HUES64 (cell line): ENCODE measurements around the gene KMT2C.
"Not testable (repeated sequence)": the region's sequence is repeated elsewhere in the genome, so short reads cannot be mapped to it uniquely, and the experiment has no call there.

Experiments
- H3K27ac ChIP-seq: 2 replicates; pipeline ENCODE4 v1.7.0; 2013; ENCODE audit warnings: low read depth, low read length, inconsistent platforms
- H3K27me3 ChIP-seq: 2 replicates; pipeline ENCODE4 v1.6.1; 2013; ENCODE audit warnings: mild to moderate bottlenecking, low read length; ENCODE audit not compliant: insufficient read depth
- H3K36me3 ChIP-seq: 2 replicates; pipeline ENCODE4 v1.6.1; 2013; ENCODE audit warnings: mild to moderate bottlenecking, low read length; ENCODE audit not compliant: insufficient read depth
- H3K4me1 ChIP-seq: 2 replicates; pipeline ENCODE4 v1.6.1; 2013; ENCODE audit warnings: mild to moderate bottlenecking, low read length, moderate library complexity; ENCODE audit not compliant: insufficient read depth
- H3K4me3 ChIP-seq: 2 replicates; pipeline ENCODE4 v1.5.1; 2013; ENCODE audit warnings: mild to moderate bottlenecking, low read length, moderate library complexity
- H3K9ac ChIP-seq: 2 replicates; pipeline ENCODE4 v1.6.1; 2013; ENCODE audit warnings: mild to moderate bottlenecking, low read depth, low read length
- H3K9me3 ChIP-seq: 2 replicates; pipeline ENCODE4 v1.6.1; 2013; ENCODE audit warnings: low read depth, low read length; ENCODE audit not compliant: insufficient read depth
- WGBS: fragments of 150-250, 120-280 bp; methylation state at CpG from one replicate; pipeline ENCODE4 v1.1.7; 2013; ENCODE audit warnings: missing lambda C conversion rate; 5-methylcytosine and 5-hydroxymethylcytosine counted together

The KMT2C gene

DNA sequence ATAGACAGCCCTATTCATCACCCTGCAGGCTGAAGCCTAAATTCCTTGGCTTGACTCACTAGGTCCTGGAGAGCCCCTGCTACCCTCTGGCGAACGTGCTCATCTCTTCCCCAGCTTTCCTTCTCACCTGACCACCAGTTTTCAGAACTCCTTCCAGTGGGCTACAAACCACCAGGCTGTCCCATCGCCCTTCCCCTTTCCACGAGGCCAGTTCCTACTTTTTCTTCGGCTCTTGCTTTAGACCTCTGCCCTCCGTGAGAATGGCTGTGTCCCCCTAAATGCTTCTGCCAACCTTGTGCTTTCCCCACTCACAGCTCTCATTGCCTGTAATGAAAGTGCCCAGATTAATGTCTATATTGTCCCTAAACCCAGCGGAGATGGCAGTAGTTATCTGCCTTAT, 5.4 kb upstream of the KMT2C start:
- WGBS, result 88% methylated on average over 7 of the region's 7 CpGs
- not testable (repeated sequence) for H3K27ac ChIP-seq, H3K27me3 ChIP-seq, H3K4me3 ChIP-seq, H3K9ac ChIP-seq, H3K36me3 ChIP-seq, H3K9me3 ChIP-seq, H3K4me1 ChIP-seq

DNA sequence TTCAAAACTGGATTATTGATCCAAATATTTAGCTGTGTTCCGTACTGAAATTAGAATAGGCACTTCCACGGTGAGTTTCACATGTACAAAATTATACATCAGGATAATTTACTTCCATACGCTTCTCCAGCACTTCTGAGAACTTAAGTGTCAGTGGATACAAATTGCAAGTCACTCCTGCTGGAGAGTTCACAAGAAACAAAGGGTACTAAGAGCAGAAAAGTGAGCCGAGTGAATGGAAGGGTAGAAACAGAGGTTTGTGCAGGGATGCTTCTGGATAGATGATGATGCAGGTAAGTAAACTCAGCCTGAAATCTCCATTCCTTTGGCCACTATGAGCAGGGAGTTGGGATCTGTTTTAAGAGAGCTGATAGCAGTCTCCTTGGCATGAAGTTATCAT, 2.2 kb upstream of the KMT2C start:
- H3K9me3 ChIP-seq, H3K36me3 ChIP-seq, H3K27ac ChIP-seq, H3K9ac ChIP-seq, H3K4me3 ChIP-seq, H3K27me3 ChIP-seq: not testable (repeated sequence)
- peaks cover 11% of the 10 kb centered on the region for H3K4me1 ChIP-seq
- WGBS, result 81% methylated on average over 4 of the region's 4 CpGs

DNA sequence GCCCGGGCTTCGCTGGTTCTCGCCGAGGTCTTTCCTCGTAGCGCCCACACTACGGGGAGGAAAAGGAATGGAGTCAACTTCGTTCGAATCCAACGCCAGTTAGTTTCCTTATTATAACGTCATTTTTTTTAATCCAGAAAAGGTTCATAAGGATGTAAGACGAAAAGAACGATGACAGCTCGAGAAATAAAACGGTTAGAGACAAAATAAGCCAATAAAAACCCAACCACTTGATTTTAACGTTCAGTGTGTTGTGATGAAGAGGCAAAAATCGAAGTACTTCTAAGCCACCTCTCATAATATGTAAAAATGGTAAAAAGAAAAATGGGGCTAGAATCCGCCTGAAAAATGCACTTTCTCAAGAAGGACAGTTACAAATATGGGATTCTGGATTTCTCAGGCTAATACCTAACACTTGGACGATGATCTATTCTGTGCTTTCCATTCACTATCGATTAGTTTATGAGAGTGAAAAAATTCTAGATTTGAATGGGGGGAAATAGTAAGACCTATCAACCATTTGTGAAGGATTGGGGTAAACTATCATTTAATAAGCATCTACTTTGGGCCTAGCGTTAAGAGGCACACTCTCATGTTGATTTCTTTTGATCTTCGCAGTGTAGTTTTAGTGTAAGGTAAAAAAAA, 1.2 kb upstream of the KMT2C start:
- WGBS, result 22% methylated on average over 13 of the region's 22 CpGs
- Histone ChIP-seq H3K9ac (peak overlapping the region; percentile 51), H3K4me1 (peaks cover 14% of the 10 kb centered on the region), H3K4me3 (peak overlapping the region; percentile 63)
- not testable (repeated sequence) for H3K36me3 ChIP-seq, H3K9me3 ChIP-seq, H3K27me3 ChIP-seq, H3K27ac ChIP-seq

DNA sequence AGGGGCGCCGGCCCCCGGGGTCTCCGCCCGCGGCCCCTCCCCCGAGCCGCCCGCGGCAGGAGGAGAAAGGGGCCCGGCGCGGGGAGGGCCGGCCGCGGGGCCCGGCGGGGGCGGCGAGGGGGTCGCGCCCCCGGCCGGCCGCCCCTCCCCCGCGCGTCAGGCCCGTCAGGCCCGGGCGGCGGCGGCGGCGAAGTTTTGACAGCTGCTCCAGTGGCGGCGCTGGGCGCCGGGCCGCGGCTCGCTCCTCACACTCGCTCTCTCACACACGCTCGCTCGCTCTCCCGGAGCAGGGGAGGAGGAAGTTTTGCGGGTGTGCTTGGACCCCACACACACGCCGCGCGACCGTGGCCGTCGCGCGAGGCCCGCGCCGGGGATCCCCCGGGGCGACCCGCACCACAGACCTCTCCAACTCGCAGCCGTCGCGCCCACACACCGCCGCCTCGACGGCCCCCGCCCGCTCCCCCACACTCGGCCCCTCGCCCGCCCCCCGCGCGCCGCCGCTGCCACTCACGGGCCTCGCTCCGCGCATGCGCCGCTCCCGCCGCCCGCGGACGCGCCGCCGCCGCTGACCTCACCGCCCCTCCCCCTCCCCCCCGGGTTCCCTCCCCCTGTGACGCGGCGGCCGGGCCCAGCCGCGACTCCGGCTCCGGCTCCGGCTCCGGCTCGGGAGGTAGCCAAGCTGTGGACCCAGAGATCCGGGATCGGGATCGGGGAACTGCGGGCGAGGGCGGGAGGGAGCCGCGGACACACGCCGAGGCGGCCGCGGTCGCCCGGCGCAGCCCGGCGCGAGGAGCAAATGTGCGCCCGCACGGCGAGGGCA, 518 bp upstream of the KMT2C start:
- peaks cover 21% of the 10 kb centered on the region for H3K4me1 ChIP-seq
- peak overlapping the region; percentile 91; the same call in 1 of the 2 replicates for H3K27ac ChIP-seq
- no peaks in the 10 kb centered on the region for H3K36me3 ChIP-seq
- H3K9me3 ChIP-seq, result no peaks in the 10 kb centered on the region
- WGBS, result under 1% methylated on average over 123 of the region's 132 CpGs
- peaks cover 9% of the 10 kb centered on the region; the same call in 1 of the 2 replicates for H3K27me3 ChIP-seq
- peak overlapping the region; percentile 71 for H3K4me3 ChIP-seq
- peak overlapping the region; percentile 60 for H3K9ac ChIP-seq

DNA sequence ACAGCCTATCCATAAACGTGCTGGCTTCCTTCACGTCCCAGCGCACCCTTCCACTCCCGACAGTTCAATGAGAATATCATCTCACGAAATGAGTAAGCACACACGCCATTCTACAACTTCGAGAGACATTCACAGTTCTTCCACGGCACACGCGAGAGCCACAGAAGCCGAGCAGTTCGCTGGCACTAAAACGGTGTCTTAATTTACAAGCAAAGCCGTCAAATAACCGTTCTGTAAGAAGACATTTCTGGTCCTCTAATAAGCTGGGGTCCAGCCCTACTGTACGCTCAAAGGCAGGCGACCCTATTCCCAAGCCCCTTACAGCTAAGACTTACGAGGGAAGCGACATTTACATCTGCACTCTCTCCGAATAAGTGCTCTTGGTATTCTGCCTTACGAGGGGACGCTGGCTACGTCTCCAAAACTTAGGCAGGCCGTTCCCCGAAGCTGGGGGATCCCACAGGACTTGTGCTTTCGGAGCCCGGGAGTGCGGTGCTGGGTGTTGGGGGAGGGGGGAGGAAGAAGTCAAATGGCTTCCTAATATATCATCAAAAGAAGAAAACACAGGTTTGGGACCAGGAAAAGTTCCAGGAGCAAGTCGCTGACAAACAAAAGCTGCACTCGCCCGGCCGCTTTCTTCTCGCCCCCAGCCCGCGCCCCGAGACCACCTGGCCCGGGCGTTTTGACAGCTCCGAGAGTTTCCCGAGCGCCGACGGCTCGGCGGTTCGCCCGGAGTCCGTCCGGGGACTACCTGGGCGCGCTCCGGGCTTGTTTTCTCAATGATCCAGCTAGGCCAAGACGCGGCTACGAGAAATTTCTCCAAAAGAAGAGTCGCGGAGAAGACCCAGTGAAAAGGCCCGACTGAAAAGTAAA, 1.1 kb downstream of the KMT2C start:
- H3K4me1 ChIP-seq, result peaks cover 21% of the 10 kb centered on the region
- peak overlapping the region; percentile 52; the same call in 1 of the 2 replicates for H3K27ac ChIP-seq
- under 1% methylated on average over 57 of the region's 58 CpGs for WGBS
- H3K27me3 ChIP-seq, H3K9me3 ChIP-seq, H3K36me3 ChIP-seq: not testable (repeated sequence)
- peak overlapping the region; percentile 58; the same call in 1 of the 2 replicates for H3K9ac ChIP-seq
- H3K4me3 ChIP-seq, result peak overlapping the region; percentile 67

DNA sequence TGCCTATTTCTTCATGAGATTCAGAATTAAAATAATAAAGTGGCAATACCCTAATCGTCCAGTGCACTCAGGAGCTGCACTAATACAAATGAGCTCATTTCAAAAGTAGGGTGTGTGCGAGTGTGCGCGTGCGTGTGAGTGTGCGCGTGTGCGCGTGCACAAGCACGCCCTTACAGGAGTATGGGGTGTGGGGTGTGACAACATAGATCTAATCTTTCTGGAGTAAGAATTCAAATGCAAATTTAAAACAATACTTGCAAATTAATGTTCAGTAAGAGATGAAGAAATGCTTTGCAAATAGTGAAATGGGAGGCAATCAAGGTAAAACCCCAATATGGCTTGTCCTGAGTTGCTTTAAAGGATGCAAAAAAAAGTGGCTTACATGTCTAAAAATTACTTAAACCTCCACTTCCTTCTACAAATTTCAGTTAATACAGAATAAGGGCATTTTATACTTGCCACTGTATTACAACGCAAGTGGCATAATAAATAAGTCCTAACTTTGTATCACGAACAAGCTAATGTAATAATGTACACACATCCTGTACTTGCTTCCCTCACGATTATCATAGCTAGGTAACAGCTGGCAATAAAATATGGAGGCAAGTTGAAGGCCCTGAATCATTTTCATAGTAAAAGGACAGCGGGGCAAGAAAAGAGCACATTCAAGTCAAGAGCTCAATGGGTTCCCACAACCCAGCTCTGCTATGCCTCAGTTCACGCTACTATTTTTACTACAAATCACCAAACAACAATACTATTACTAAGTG, 1.9 kb downstream of the KMT2C start:
- not testable (repeated sequence) for H3K9me3 ChIP-seq, H3K27ac ChIP-seq, H3K27me3 ChIP-seq, H3K36me3 ChIP-seq
- 72% methylated on average over 14 of the region's 15 CpGs for WGBS
- H3K9ac ChIP-seq, result 0 out of 2 replicates have a peak overlapping the region, but pooled peaks have one; percentile 58
- H3K4me1 ChIP-seq, result peaks cover 25% of the 10 kb centered on the region
- peak overlapping the region; percentile 67 for H3K4me3 ChIP-seq

DNA sequence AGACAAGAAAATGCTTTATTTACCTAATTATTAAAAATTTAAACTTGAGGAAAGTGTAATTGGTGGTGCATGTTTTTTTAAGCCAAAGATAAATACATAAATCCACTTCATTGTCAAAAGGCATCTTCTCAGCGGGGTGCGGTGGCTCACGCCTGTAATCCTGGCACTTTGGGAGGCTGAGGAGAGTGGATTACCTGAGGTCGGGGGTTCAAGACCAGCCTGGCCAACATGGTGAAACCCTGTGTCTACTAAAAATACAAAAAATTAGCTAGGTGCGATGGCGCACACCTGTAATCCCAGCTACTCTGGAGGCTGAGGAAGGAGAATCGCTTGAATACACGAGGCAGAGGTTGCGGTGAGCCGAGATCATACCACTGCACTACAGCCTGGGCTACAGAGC, 3.1 kb downstream of the KMT2C start:
- WGBS, result 92% methylated on average over 10 of the region's 10 CpGs
- H3K27ac ChIP-seq, H3K36me3 ChIP-seq, H3K4me3 ChIP-seq, H3K9me3 ChIP-seq, H3K9ac ChIP-seq, H3K27me3 ChIP-seq: not testable (repeated sequence)
- peaks cover 33% of the 10 kb centered on the region for H3K4me1 ChIP-seq

DNA sequence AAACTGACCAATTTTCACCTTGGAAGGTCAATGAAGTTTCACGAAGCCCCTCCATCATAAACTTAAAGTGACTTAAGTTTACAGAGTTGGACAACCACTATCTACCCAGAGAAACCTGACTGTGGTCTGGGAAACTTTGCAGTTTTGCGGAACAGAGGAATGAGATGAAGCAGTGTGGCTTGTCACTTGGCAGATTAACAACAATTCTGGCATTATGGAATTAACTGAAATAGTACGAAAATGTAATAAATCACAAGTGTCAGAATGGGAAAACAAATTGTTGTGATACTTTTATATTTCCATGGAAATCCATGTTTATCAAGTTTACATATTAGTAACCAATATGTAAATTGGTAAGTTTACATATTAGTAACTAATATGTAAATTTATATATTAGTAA, 4.9 kb downstream of the KMT2C start:
- Histone ChIP-seq H3K27ac (no peak overlapping the region), H3K4me1 (peaks cover 39% of the 10 kb centered on the region), H3K27me3 (no peaks in the 10 kb centered on the region), H3K4me3 (no peak overlapping the region), H3K9me3 (no peaks in the 10 kb centered on the region), H3K9ac (no peak overlapping the region), H3K36me3 (no peaks in the 10 kb centered on the region)
- WGBS, result 100% methylated on average over 3 of the region's 3 CpGs

DNA sequence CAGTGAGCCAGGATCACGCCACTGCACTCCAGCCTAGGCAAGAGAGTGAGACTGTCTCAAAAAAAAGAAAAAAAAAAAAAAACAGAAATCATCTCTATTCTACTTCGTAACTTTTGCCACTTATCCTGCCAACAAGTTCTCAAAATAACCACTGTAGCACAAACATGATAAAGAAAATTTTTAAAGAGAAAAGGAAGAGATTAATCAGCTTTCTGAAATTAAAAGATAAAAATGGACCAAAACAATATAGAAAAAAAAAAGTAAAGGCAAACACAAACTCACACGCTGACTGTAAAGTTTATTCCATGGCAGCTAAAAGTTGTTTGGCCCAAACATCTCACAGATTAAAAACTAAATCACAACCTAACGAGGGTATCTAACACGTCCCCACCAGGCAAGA, 5.7 kb downstream of the KMT2C start:
- peaks cover 44% of the 10 kb centered on the region for H3K4me1 ChIP-seq
- not testable (repeated sequence) for H3K27ac ChIP-seq, H3K4me3 ChIP-seq, H3K27me3 ChIP-seq, H3K9ac ChIP-seq, H3K9me3 ChIP-seq, H3K36me3 ChIP-seq
- WGBS, result 100% methylated on average over 1 of the region's 5 CpGs

DNA sequence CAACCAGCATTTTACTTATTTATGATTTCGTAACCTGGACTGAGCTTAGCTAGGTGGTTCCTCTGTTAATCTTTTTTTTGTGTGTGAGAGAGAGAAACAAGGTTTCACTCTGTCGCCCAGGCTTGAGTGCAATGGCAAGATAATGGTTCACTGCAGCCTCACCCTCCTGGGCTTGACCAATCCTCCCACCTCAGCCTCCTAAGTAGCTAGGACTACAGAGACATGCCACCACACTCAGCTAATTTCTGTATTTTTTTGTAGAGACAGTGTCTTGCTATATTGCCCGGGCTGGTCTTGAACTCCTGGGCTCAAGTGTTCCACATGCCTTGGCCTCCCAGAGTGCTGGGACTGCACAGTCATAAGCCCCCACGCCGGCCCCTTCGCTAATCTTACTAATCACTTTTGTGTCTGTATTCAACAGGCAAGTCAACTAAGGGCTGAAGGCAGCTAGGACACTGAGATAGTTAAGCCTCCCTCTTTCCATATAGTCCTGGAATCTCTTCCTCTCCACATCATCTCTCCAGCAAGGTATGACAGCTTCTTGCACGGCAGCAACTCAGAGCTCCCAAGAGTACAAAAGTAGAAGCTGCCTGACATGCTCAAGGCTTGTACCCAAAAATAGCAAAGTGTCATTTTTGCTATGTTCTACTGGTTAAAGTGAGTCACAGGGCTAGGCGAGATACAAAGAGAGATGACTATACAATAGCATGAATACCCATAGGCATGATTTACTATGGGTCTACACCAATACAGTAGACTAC, 11.3 kb downstream of the KMT2C start:
- Histone ChIP-seq H3K9ac (no peak overlapping the region), H3K4me1 (peaks cover 24% of the 10 kb centered on the region), H3K4me3 (no peak overlapping the region), H3K27ac (no peak overlapping the region), H3K36me3 (no peaks in the 10 kb centered on the region), H3K27me3 (no peaks in the 10 kb centered on the region), H3K9me3 (peaks cover 8% of the 10 kb centered on the region; the same call in 1 of the 2 replicates)
- WGBS, result 97% methylated on average over 8 of the region's 8 CpGs
